Lower lobe of right lung (tissue), 2 donors: Measurements from ENCODE around the gene FAM187B. TPM values are rescaled to one million over a fixed set of nuclear protein-coding genes. Genes with fewer than 3 reads are reported as not detected.

Experiments
- ATAC-seq, 2 donors: fragments of 200-7000 bp; cut with Tn5 transposase; one replicate each; pipeline ENCODE4 v1.9.1; 2020 to 2022; ENCODE audit warnings: mild to moderate bottlenecking in 2 of 2, moderate library complexity in 2 of 2
- DNase-seq: peaks from one replicate; pipeline ENCODE4 v3.0.0-alpha.2; 2020
- H3K27ac ChIP-seq: fragments of 200-600 bp; one replicate; pipeline ENCODE4 v1.8.0; 2022
- H3K27me3 ChIP-seq: fragments of 200-600 bp; one replicate; pipeline ENCODE4 v1.8.0; 2022; ENCODE audit warnings: low read depth
- H3K36me3 ChIP-seq: fragments of 200-600 bp; one replicate; pipeline ENCODE4 v1.8.0; 2022; ENCODE audit warnings: mild to moderate bottlenecking
- H3K4me1 ChIP-seq: fragments of 200-600 bp; one replicate; pipeline ENCODE4 v1.8.0; 2022
- H3K4me3 ChIP-seq: fragments of 200-600 bp; one replicate; pipeline ENCODE4 v1.8.0; 2022; ENCODE audit warnings: mild to moderate bottlenecking
- H3K9me3 ChIP-seq: fragments of 200-600 bp; one replicate; pipeline ENCODE4 v1.8.0; 2022
- intact Hi-C: fragments of 100-400 bp; cut with DNase I; formaldehyde crosslinking; loops from one replicate; pipeline ENCODE4 v1.11.0; 2022
- total RNA-seq: library from RNA; stranded (reverse); fragmentation: NEBNext Ultra II Directional; extraction: Animal tissue kit (Norgen Biotek cat#: 25700); gene quantifications from one replicate; pipeline ENCODE4 v1.2.1, GENCODE V29; 2021
- TF ChIP-seq, protein P1 (sequence below): fragments of 200-600 bp; IDR thresholded peaks from one replicate; pipeline ENCODE4 v1.8.0; 2022; ENCODE audit warnings: antibody characterized with exemption, mild to moderate bottlenecking
- donor health status: DM: no; HTN: yes; CAD: no; lungs with severe emphysema.

Gene FAM187B
- total RNA-seq, 1 donor from 2014 or later: 0.41 TPM

DNA sequence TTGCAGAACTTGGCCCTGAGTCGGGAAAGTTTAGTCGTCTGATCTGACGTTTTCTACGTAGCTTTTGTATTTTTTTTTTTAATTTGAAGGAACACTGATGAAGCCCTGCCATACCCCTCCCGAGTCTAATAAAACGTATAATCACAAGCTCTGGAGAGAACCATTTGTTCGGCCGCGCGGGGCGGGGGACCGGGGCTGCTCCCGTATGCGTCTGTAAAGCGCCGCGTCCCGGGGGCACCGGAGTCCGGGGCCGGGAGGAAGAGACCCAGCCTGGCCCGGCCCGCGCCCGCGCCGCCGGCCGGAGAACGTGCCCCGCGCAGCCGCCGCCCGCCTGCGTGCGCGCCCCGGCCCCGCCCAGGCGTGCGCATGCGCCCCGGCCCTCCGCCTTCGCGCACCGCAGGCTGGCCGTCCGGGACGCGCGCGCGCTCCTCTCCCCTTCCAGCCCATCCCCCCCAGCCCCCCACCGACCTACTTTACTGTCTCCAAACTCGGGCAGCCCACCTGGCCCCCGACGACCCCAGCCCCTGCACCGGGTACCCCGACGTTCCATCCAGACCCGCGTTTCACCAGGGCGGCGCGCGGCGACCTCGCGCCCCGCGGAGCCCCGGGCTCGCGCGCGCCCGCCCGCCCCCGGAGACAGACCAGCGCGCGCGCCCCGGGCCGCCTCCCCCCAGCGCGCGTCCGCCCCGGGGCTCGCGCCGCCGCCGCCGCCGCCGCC, 39.4 kb upstream of the FAM187B start:
- ATAC-seq: peak; percentile 81 to 85
- intact Hi-C loops: no loop called here
- Histone ChIP-seq H3K9me3 (no peaks in the 10 kb centered on the region), H3K27ac (peak overlapping the region; percentile 93), H3K36me3 (peaks cover 55% of the 10 kb centered on the region), H3K4me3 (peak overlapping the region; percentile 90), H3K27me3 (no peaks in the 10 kb centered on the region), H3K4me1 (peaks cover 52% of the 10 kb centered on the region)
- peak; percentile 88 for DNase-seq
- TF ChIP-seq, protein P1, sequence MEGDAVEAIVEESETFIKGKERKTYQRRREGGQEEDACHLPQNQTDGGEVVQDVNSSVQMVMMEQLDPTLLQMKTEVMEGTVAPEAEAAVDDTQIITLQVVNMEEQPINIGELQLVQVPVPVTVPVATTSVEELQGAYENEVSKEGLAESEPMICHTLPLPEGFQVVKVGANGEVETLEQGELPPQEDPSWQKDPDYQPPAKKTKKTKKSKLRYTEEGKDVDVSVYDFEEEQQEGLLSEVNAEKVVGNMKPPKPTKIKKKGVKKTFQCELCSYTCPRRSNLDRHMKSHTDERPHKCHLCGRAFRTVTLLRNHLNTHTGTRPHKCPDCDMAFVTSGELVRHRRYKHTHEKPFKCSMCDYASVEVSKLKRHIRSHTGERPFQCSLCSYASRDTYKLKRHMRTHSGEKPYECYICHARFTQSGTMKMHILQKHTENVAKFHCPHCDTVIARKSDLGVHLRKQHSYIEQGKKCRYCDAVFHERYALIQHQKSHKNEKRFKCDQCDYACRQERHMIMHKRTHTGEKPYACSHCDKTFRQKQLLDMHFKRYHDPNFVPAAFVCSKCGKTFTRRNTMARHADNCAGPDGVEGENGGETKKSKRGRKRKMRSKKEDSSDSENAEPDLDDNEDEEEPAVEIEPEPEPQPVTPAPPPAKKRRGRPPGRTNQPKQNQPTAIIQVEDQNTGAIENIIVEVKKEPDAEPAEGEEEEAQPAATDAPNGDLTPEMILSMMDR: no peak

DNA sequence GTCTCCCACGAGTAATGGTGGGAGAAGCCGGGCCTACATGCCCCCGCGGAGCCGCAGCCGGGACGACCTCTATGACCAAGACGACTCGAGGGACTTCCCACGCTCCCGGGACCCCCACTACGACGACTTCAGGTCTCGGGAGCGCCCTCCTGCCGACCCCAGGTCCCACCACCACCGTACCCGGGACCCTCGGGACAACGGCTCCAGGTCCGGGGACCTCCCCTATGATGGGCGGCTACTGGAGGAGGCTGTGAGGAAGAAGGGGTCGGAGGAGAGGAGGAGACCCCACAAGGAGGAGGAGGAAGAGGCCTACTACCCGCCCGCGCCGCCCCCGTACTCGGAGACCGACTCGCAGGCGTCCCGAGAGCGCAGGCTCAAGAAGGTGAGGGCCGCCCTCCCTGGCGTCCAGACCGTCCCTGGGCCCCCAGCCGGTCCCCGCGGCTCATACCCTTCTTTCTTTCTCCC, 38.8 kb upstream of the FAM187B start:
- Histone ChIP-seq H3K9me3 (no peaks in the 10 kb centered on the region), H3K4me3 (peak overlapping the region; percentile 90), H3K36me3 (peaks cover 55% of the 10 kb centered on the region), H3K4me1 (peaks cover 52% of the 10 kb centered on the region), H3K27ac (peak overlapping the region; percentile 93), H3K27me3 (no peaks in the 10 kb centered on the region)
- intact Hi-C loops: no loop called here
- TF ChIP-seq, protein P1: no peak
- ATAC-seq: peak; percentile 24 to 54
- DNase-seq: peak; percentile 74

DNA sequence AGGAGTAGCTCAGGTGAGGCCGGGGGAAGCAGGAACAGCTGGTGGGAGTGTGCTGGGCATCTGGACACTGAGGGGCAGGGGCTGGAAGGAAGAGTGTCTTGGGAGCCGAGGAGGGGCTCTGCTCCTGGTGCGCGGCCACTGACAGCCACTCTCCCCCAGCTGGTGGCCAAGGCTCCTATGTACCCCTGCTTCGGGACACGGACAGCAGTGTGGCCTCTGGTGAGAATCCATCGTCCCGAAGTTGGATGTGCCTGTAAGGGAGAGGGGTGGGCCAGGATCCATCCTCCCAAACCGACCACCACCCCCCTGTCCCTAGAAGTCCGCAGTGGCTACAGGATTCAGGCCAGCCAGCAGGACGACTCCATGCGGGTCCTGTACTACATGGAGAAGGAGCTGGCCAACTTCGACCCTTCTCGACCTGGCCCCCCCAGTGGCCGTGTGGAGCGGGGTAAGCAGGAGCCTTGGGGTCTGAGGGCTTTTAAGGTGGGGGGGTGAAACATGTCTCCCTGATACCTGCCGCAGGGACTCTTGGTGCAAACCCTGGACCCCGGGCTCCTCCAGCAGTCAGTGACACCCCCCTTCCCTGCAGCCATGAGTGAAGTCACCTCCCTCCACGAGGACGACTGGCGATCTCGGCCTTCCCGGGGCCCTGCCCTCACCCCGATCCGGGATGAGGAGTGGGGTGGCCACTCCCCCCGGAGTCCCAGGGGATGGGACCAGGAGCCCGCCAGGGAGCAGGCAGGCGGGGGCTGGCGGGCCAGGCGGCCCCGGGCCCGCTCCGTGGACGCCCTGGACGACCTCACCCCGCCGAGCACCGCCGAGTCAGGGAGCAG, 38.2 kb upstream of the FAM187B start:
- Histone ChIP-seq H3K4me3 (peak overlapping the region; percentile 90), H3K4me1 (peaks cover 57% of the 10 kb centered on the region), H3K36me3 (peaks cover 52% of the 10 kb centered on the region), H3K27me3 (no peaks in the 10 kb centered on the region), H3K27ac (peak overlapping the region; percentile 93), H3K9me3 (no peaks in the 10 kb centered on the region)
- ATAC-seq (peak; percentile 1 to 4), DNase-seq (peak; percentile 52)
- TF ChIP-seq, protein P1: no peak
- intact Hi-C loops: no loop called here

DNA sequence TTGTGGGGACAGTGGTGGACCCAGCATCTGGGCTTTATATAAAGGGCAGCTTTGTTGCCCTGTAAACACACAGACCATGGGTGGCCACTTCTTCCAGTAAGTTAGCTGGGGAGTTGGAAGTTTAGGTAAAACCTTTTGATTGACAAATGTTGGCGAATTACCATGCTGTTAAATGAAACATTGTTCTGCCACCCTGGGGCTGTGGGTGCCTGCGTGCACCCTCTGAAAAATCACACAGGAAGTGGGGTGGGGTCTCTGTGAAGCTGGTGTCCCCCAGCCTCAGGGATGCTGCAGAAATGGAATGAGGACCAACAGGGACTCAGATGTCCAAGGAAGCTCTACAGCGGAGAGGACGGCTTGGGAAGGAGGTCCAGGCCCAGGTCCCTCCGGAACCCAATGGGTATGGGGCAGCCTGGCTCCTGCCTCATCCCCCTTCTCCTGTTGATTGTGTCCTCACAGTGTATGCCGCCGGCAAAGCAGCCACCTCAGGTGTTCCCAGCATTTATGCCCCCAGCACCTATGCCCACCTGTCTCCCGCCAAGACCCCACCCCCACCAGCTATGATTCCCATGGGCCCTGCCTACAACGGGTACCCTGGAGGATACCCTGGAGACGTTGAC, 37.5 kb upstream of the FAM187B start:
- peak; percentile 46 for DNase-seq
- TF ChIP-seq, protein P1: no peak

DNA sequence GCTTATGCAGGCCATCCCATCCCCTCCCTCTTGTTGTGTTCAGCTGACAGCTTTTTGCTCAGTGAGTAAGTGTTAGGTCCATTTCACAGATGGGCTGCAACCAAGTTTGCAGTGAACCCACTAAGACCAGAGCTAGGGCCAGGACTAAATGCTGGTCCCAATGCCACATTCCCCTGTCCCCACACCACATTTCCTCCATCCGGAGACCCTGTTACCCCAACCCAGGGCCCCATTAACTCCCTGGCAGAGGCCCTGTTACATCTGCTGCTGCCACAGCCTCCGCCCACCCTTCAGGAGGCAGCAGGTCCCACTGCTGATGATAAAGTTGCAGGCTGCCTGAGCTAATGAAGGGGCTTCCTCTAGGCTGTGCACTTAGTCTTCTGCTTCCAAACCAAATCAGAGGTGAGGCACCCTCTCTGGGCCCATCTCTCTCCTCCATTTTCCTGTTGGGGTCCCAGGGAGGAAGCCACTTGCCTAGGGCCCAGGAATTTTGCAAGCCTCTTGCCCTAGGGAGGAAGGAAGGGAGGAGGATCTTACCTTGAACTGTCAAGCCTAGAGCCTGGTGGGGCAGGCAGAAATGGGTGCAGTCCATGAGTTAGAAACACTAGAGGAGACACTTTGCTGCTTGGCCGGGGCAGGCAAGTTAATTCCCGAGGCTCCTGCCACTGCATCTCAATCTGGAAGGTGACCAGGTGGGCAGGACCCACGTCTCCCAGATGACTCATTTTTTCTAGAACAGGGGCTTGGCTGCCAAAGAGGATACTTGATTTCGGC, 36.8 kb upstream of the FAM187B start:
- Histone ChIP-seq H3K27me3 (no peaks in the 10 kb centered on the region), H3K9me3 (no peaks in the 10 kb centered on the region), H3K4me1 (peaks cover 50% of the 10 kb centered on the region), H3K4me3 (no peak overlapping the region), H3K27ac (no peak overlapping the region), H3K36me3 (peaks cover 37% of the 10 kb centered on the region)
- ATAC-seq (no peak), DNase-seq (peak; percentile 24)
- intact Hi-C loops: no loop called here
- TF ChIP-seq, protein P1: no peak

More for the DNA sequence above, 37.5 kb upstream of the FAM187B start:
- Histone ChIP-seq H3K4me1 (peaks cover 53% of the 10 kb centered on the region), H3K4me3 (no peak overlapping the region), H3K36me3 (peaks cover 44% of the 10 kb centered on the region), H3K27me3 (no peaks in the 10 kb centered on the region), H3K9me3 (no peaks in the 10 kb centered on the region), H3K27ac (no peak overlapping the region)
- ATAC-seq: no peak
- intact Hi-C loops: no loop called here
